Heart right ventricle (tissue), 16 donors: ENCODE measurements around the gene ADGRL1. TPM values are rescaled to one million over a fixed set of nuclear protein-coding genes. Genes with fewer than 3 reads are reported as not detected.
A peak's percentile ranks its signal among the peaks of the same experiment; 100 is the strongest.
"Not testable (repeated sequence)": the region's sequence is repeated elsewhere in the genome, so short reads cannot be mapped to it uniquely, and the experiment has no call there.

ENCODE experiments used
- ATAC-seq, 8 donors: fragments of 200-7000 bp; cut with Tn5 transposase; one replicate each; pipeline ENCODE4 v1.9.1; 2020; ENCODE audit warnings: mild to moderate bottlenecking in 8 of 8, moderate library complexity in 8 of 8, moderate number of reproducible peaks in 1 of 8
- DNase-seq, 2 donors: peaks; one replicate each; pipeline ENCODE4 v3.0.0-alpha.2; 2020
- H3K27ac ChIP-seq, 10 donors: fragments of 200-600 bp; sonication (generic) in 2 of 10; one replicate each; pipeline versions ENCODE4 v1.5.0 to v1.8.0; 2020 to 2022; ENCODE audit warnings: mild to moderate bottlenecking in 3 of 10
- H3K27me3 ChIP-seq, 7 donors: fragments of 200-600 bp; one replicate each; pipeline ENCODE4 v1.8.0; 2021 to 2022; ENCODE audit warnings: mild to moderate bottlenecking in 2 of 7
- H3K36me3 ChIP-seq, 9 donors: fragments of 200-600 bp; sonication (generic) in 1 of 9; one replicate each; pipeline versions ENCODE4 v1.5.0 to v1.8.0; 2020 to 2022; ENCODE audit warnings: mild to moderate bottlenecking in 2 of 9
- H3K4me1 ChIP-seq, 9 donors: fragments of 200-600 bp; sonication (generic) in 1 of 9; one replicate each; pipeline versions ENCODE4 v1.5.0 to v1.8.0; 2020 to 2022; ENCODE audit warnings: mild to moderate bottlenecking in 4 of 9
- H3K4me3 ChIP-seq, 10 donors: fragments of 200-600 bp; sonication (generic) in 2 of 10; one replicate each; pipeline versions ENCODE4 v1.5.0 to v1.8.0; 2020 to 2022; ENCODE audit warnings: mild to moderate bottlenecking in 7 of 10, moderate library complexity in 2 of 10
- H3K9me3 ChIP-seq, 11 donors: fragments of 200-600 bp in 10 of 11; sonication (generic) in 2 of 11; one replicate each; pipeline versions ENCODE4 v1.5.0 to v1.8.0; 2013 to 2022; ENCODE audit warnings: mild to moderate bottlenecking in 2 of 11, control low read depth in 1 of 11, moderate library complexity in 1 of 11
- WGBS, 2 donors: extraction: QIAGEN DNeasy Blood & Tissue Kit; methylation state at CpG; one replicate each; pipeline ENCODE4 v1.1.7; 2013; ENCODE audit warnings: inconsistent platforms in 1 of 2; 5-methylcytosine and 5-hydroxymethylcytosine counted together
- intact Hi-C, 10 donors: fragments of 100-400 bp; cut with DNase I; formaldehyde crosslinking; loops; one replicate each; pipeline versions ENCODE4 v1.11.1 to v1.14.2; 2022
- long read RNA-seq, 3 donors: library from polyadenylated mRNA; unstranded; transcript quantifications; one replicate each; pipeline ENCODE4 v2.0.0, GENCODE V29; 2020 to 2021
- polyA plus RNA-seq, 2 donors: library from polyadenylated mRNA; stranded (reverse); fragments of 200-250 nt; gene quantifications; one replicate each; pipeline ENCODE4 v1.2.3, GENCODE V29; 2013
- total RNA-seq, 10 donors: library from RNA; stranded (reverse); fragmentation: NEBNext Ultra II Directional in 3 of 10; extraction: Animal tissue kit (Norgen Biotek cat#: 25700) in 3 of 10; gene quantifications; one replicate each; pipeline versions ENCODE4 v1.2.1 to v1.2.4, GENCODE V29; 2021 to 2023
- TF ChIP-seq, protein P1 (sequence below), 9 donors: fragments of 200-600 bp; sonication (generic) in 2 of 9; IDR thresholded peaks; one replicate each; pipeline versions ENCODE4 v1.5.0 to v1.8.0; 2021 to 2022; ENCODE audit warnings: antibody characterized with exemption in 9 of 9, mild to moderate bottlenecking in 5 of 9, moderate library complexity in 1 of 9
- donor health status: Arrhythmogenic right ventricular cardiomyopathy.
- donor health status: ischemic (EF 13 %, LVEDD 7.1; RV severe dilation, severe dysfunction).
- donor health status: healthy with polysubstance abuse.
- donor health status: DM: no; HTN: yes; CAD: no.
- donor health status: DM: no; HTN: no; CAD: no.
- donor health status: ischemic (EF 25% LVEDD 6.9; RV normal size, moderate dysfunction).
- donor health status: ischemic (EF 25% LVEDD 5.7; RV mildly dilated, moderate dysfunction).
- donor health status: healthy.
- donor health status: DM: yes; HTN: yes; CAD: no.
- donor health status: Ischemic cardiomyopathy.
- donor health status: ischemic (EF 35%, LVEDD 5.7; RV mildly dilated, moderate dysfunction).
- donor health status: nonischemic (EF 11% LVEDD 7.7; RV severe dilation, severe dysfunction).
- donor health status: DM: yes; HTN: yes; CAD: no.
- donor health status: PGD.
- donor health status: ischemic (EF 29% LVEDD 5.4; RV normal size, mild dysfunction).
- donor health status: nonischemic (EF 23%, LVEDD 6.1; RV moderate dilation, normal function).

The ADGRL1 gene
- total RNA-seq = 10 to 100 TPM in 9 of 10 donors, 1 to 10 TPM in 1; 9.0 to 31.9 (median 13.1) TPM
- 10 to 100 TPM in 1 of 2 donors, 1 to 10 TPM in 1; 5.1 to 12.5 TPM for polyA plus RNA-seq
- long read RNA-seq, donor 1, partial matches to known transcripts = 1 of 15 reads
- long read RNA-seq, donor 1, other reads (novel, unspliced or antisense) = 14 of 15 reads
- long read RNA-seq, donor 2, partial matches to known transcripts = 1 of 11 reads
- long read RNA-seq, donor 2, other reads (novel, unspliced or antisense) = 10 of 11 reads
- long read RNA-seq, donor 3, partial matches to known transcripts = 0 of 6 reads
- long read RNA-seq, donor 3, other reads (novel, unspliced or antisense) = 6 of 6 reads

- not testable (repeated sequence) for H3K36me3 ChIP-seq, DNase-seq, ATAC-seq, H3K9me3 ChIP-seq
- Histone ChIP-seq H3K27ac (peak within 1 kb of the TSS; percentile 53 to 77 (median 61)), H3K27me3 (peaks cover 0 to 50% (median 14%) of the 10 kb centered on the region in 7 donors), H3K4me1 (peaks cover 0 to 31% (median 6%) of the 10 kb centered on the region in 9 donors), H3K4me3 (peak within 1 kb of the TSS; percentile 35 to 67 (median 60))
- intact Hi-C loops = loop anchor here in 3 of 10 donors (10.0 kb wide), 3 partner anchors 51 to 199 kb away; no protein-coding TSS in a partner anchor
- WGBS, 2 donors = 1% methylated on average over 72 to 93 of the region's 96 CpGs
Observed at GRCh38 chr19:14205452-14206287, at the start of gene ADGRL1. Gene ADGRL1 (minus strand): TSS chr19:14206169. CDS start chr19:14183602, 22,567 bp downstream.

DNA sequence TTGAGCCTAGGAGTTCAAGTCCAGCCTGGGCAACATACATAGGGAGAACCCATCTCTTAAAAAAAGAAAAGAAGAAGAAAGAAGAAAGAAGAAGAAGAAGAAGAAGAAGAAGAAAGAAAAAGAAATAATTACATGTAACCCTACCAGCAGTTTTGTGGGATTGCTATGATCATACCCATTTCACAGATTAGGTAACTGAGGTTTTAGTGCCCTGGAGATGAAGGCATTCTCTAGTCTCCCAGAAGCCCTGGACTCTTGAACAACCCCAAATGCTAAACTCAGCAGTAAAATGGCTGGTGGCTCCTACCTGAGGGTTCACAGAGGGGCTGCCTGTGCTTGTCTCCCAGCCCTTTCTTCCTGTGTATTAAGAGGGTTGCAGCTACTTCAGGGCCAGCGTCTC, 49.3 kb upstream of the ADGRL1 start:
- DNase-seq, H3K9me3 ChIP-seq, H3K4me1 ChIP-seq, H3K27ac ChIP-seq, ATAC-seq, intact Hi-C loops, H3K36me3 ChIP-seq, H3K4me3 ChIP-seq: not testable (repeated sequence)
- 53 to 64% methylated on average over 1 of the region's 1 CpG for WGBS, 2 donors
- H3K27me3 ChIP-seq = peaks cover 0 to 15% (median 0%) of the 10 kb centered on the region in 7 donors

DNA sequence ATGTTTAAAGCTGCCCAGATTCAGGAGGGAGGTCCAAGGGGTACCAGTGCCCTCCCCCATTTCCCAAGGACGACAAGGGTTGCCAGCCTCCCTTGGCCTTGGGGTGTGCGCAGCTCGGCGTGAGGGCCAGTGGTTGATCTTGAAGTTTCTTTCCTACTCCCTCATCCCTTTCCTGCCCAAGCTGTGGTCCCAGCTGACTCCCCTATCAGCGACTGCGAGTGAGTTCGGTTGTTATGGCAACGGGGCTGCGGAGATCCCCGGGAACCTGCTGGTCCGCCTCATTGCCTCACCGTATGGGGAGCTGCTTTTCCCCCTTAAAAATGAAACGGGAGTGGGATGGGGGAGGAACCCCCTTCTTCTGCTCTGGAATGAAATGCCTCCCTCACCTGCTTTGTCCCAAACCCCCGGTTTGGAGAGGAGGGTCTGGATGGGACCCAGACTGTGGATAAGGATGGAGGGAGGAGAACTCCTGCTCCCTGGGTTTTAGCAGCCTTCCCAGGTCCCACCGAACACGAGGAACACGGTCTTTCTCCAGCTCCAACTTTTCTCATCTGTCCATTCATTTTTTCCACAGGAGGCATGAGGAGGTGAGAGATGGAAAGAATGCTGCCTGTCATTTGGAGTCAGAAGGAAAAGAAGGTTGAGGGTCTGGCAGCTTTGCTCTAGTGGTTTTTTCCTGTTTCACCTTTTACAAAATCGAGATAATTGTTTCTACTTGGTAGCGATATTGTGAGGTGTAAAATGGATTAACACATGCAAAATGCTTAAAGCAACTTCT, 48.0 kb upstream of the ADGRL1 start:
- peaks cover 0 to 28% (median 0%) of the 10 kb centered on the region in 7 donors for H3K27me3 ChIP-seq
- H3K9me3 ChIP-seq, ATAC-seq, H3K36me3 ChIP-seq, H3K4me3 ChIP-seq, H3K27ac ChIP-seq, DNase-seq, intact Hi-C loops, H3K4me1 ChIP-seq: not testable (repeated sequence)
- 7 to 8% methylated on average over 19 of the region's 19 CpGs for WGBS, 2 donors

DNA sequence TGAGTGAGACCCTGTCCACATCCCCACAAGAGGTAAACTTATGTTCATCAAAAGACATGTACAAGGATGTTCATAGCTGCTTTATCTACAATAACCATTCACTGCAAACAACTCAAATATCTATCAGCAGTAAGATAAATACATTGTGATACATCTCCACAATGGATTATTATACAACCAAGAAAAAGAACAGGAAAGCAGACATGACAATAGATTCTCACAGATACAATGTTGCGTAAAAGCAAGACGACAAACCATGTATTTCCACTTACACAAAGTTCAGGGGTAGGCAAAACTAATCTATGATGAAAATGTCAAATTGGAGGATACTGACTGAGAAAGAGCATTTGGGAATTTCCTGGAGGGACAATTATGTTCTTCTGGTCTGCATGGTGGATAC, 46.2 kb upstream of the ADGRL1 start:
- H3K9me3 ChIP-seq, H3K27ac ChIP-seq, DNase-seq, H3K4me3 ChIP-seq, ATAC-seq, H3K36me3 ChIP-seq, intact Hi-C loops: not testable (repeated sequence)
- Histone ChIP-seq H3K27me3 (peaks cover 0 to 43% (median 5%) of the 10 kb centered on the region in 7 donors), H3K4me1 (peaks cover 0 to 18% (median 17%) of the 10 kb centered on the region in 9 donors)
- WGBS, 2 donors = 95 to 99% methylated on average over 2 of the region's 2 CpGs

DNA sequence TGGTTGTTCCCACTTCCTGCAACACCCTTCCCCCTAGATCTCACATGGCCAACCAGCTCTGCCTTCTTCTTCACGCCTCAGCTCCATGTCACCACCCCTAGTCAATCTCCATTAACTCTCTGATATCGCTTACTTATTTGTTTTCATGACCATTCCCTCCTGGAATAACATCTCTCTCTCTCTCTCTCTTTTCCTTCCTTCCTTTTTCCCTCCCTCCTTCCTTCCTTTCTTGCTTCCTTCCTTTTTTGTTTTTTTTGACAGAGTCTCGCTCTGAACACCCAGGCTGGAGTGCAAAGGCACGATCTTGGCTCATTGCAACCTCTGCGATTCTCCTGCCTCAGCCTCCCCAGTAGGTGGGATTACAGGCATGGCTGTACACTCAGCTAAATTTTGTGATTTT, 44.9 kb upstream of the ADGRL1 start:
- DNase-seq (no peak), ATAC-seq (no peak)
- no peak overlapping the region for H3K27ac ChIP-seq
- TF ChIP-seq, protein P1, sequence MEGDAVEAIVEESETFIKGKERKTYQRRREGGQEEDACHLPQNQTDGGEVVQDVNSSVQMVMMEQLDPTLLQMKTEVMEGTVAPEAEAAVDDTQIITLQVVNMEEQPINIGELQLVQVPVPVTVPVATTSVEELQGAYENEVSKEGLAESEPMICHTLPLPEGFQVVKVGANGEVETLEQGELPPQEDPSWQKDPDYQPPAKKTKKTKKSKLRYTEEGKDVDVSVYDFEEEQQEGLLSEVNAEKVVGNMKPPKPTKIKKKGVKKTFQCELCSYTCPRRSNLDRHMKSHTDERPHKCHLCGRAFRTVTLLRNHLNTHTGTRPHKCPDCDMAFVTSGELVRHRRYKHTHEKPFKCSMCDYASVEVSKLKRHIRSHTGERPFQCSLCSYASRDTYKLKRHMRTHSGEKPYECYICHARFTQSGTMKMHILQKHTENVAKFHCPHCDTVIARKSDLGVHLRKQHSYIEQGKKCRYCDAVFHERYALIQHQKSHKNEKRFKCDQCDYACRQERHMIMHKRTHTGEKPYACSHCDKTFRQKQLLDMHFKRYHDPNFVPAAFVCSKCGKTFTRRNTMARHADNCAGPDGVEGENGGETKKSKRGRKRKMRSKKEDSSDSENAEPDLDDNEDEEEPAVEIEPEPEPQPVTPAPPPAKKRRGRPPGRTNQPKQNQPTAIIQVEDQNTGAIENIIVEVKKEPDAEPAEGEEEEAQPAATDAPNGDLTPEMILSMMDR (IDR thresholded peaks at IDR 0.05) = no peak
- H3K9me3 ChIP-seq = no peaks in the 10 kb centered on the region
- no peaks in the 10 kb centered on the region for H3K36me3 ChIP-seq
- H3K4me1 ChIP-seq = peaks cover 0 to 18% (median 17%) of the 10 kb centered on the region in 9 donors
- intact Hi-C loops = no loop called here
- 63 to 69% methylated on average over 5 of the region's 5 CpGs for WGBS, 2 donors
- H3K27me3 ChIP-seq = peaks cover 0 to 46% (median 5%) of the 10 kb centered on the region in 7 donors
- H3K4me3 ChIP-seq = no peak overlapping the region

- ATAC-seq, H3K4me3 ChIP-seq, H3K27ac ChIP-seq, H3K36me3 ChIP-seq, H3K9me3 ChIP-seq, intact Hi-C loops, DNase-seq: not testable (repeated sequence)
- 90 to 91% methylated on average over 10 of the region's 10 CpGs for WGBS, 2 donors
- peaks cover 0 to 46% (median 5%) of the 10 kb centered on the region in 7 donors for H3K27me3 ChIP-seq
- peaks cover 0 to 18% (median 17%) of the 10 kb centered on the region in 9 donors for H3K4me1 ChIP-seq
Observed at GRCh38 chr19:14250315-14250714, 44.3 kb upstream of the ADGRL1 start.

DNA sequence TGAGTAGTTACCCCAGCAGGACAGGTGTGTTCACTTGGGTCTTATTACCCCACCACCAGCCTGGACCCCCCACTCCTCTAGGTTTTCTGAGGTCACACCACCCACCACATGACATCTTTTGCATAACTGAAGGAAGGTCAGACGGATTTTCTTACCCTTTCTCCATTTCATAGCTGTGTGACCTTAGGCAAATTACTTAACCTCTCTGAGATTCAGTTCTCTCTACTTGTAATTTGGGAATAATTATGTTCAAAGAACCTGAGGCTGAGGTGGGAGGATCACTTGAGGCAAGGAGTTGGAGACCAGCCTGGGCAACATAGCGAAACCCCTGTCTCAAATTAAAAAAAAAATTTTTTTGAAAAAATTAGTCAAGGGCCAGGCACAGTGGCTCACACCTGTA, 43.9 kb upstream of the ADGRL1 start:
- H3K36me3 ChIP-seq, H3K9me3 ChIP-seq, H3K4me3 ChIP-seq, H3K27ac ChIP-seq, intact Hi-C loops, ATAC-seq, DNase-seq: not testable (repeated sequence)
- Histone ChIP-seq H3K4me1 (peaks cover 0 to 18% (median 17%) of the 10 kb centered on the region in 9 donors), H3K27me3 (peaks cover 0 to 46% (median 5%) of the 10 kb centered on the region in 7 donors)
- 81 to 87% methylated on average over 2 of the region's 2 CpGs for WGBS, 2 donors

- peaks cover 0 to 18% (median 17%) of the 10 kb centered on the region in 9 donors for H3K4me1 ChIP-seq
- 1 to 2% methylated on average over 36 to 39 of the region's 39 CpGs for WGBS, 2 donors
- peak overlapping the region in 4 of 10 donors; percentile 31 to 53 (median 42) for H3K27ac ChIP-seq
- DNase-seq (peak; percentile 13 to 37), ATAC-seq (peak; percentile 30 to 67 (median 48))
- H3K36me3 ChIP-seq, intact Hi-C loops, H3K9me3 ChIP-seq: not testable (repeated sequence)
- H3K4me3 ChIP-seq = peak overlapping the region; percentile 38 to 65 (median 56)
- peaks cover 0 to 45% (median 5%) of the 10 kb centered on the region in 7 donors for H3K27me3 ChIP-seq
Observed at GRCh38 chr19:14249012-14249754, 43.2 kb upstream of the ADGRL1 start.
